ENCODE results near the gene MSANTD3. TPM values are rescaled to one million over a fixed set of nuclear protein-coding genes. Genes with fewer than 3 reads are reported as not detected.

The MSANTD3 gene
- total and polyA plus RNA-seq, 4 donors, result 4.3 to 7.4 (median 6.6) TPM

GRCh38 chr9:100478192-100478591 is 51.2 kb downstream of the MSANTD3 start:
- no peaks in the 10 kb centered on the region for H3K36me3 ChIP-seq (ENCODE audit: control insufficient read depth in 4 of 4, insufficient read depth in 3 of 4, low read depth in 1 of 4, low read length in 3 of 4)
- no peak for DNase-seq (ENCODE audit: low spot score)
- H3K9ac ChIP-seq (ENCODE audit: low read depth in 1 of 2, low read length in 2 of 2), result no peak overlapping the region
- no peak for TF ChIP-seq GABPA (IDR thresholded peaks at IDR 0.05 in 1 of 2, conservative IDR thresholded peaks at IDR 0.05 in 1 of 2)
- TF ChIP-seq YY1 (IDR thresholded peaks at IDR 0.05), result no peak
- no peak for TF ChIP-seq REST (IDR thresholded peaks at IDR 0.05)
- TF ChIP-seq FOXA1 (IDR thresholded peaks at IDR 0.05), result no peak
- no peak for TF ChIP-seq JUND (IDR thresholded peaks at IDR 0.05)
- no peak for TF ChIP-seq SP1 (IDR thresholded peaks at IDR 0.05)
- no peak for TF ChIP-seq TAF1 (conservative IDR thresholded peaks at IDR 0.05)
- no peak for TF ChIP-seq NR2F2 (IDR thresholded peaks at IDR 0.05)
- no peak for TF ChIP-seq EGR1 (IDR thresholded peaks at IDR 0.05; ENCODE audit: low read depth in 2 of 2)
- H3K27ac ChIP-seq (ENCODE audit: low read depth in 1 of 2, low read length in 2 of 2), result no peak overlapping the region
- no peaks in the 10 kb centered on the region for H3K9me3 ChIP-seq (ENCODE audit: control insufficient read depth in 4 of 4, low read length in 3 of 4)
- H3K27me3 ChIP-seq (ENCODE audit: control insufficient read depth in 4 of 4, insufficient read depth in 4 of 4, low read length in 3 of 4), result peaks cover 0 to 4% (median 2%) of the 10 kb centered on the region in 4 donors
- 88% methylated on average over 6 of the region's 6 CpGs for WGBS
- H3K4me3 ChIP-seq (ENCODE audit: low read depth in 1 of 3, low read length in 3 of 3), result no peak overlapping the region
- H3K4me1 ChIP-seq (ENCODE audit: control insufficient read depth in 4 of 4, insufficient read depth in 4 of 4, low read length in 3 of 4), result peaks cover 4 to 12% (median 7%) of the 10 kb centered on the region in 4 donors

- H3K27me3 ChIP-seq (ENCODE audit: control insufficient read depth in 4 of 4, insufficient read depth in 4 of 4, low read length in 3 of 4), result no peaks in the 10 kb centered on the region
- H3K36me3 ChIP-seq (ENCODE audit: control insufficient read depth in 4 of 4, insufficient read depth in 3 of 4, low read depth in 1 of 4, low read length in 3 of 4), result no peaks in the 10 kb centered on the region
- no peaks in the 10 kb centered on the region for H3K4me1 ChIP-seq (ENCODE audit: control insufficient read depth in 4 of 4, insufficient read depth in 4 of 4, low read length in 3 of 4)
- TF ChIP-seq CTCF (IDR thresholded peaks at IDR 0.05; ENCODE audit: low read depth, low read length, missing input control), result no peak
- no peak for TF ChIP-seq MAX (IDR thresholded peaks at IDR 0.05)
- TF ChIP-seq RXRA (IDR thresholded peaks at IDR 0.05), result no peak
- TF ChIP-seq HNF4G (IDR thresholded peaks at IDR 0.05), result no peak
- no peak for TF ChIP-seq HNF4A (conservative IDR thresholded peaks at IDR 0.05)
- no peak for TF ChIP-seq ZBTB33 (IDR thresholded peaks at IDR 0.05)
- TF ChIP-seq YY1 (IDR thresholded peaks at IDR 0.05), result no peak
- TF ChIP-seq FOXA2 (IDR thresholded peaks at IDR 0.05), result no peak
- no peak for TF ChIP-seq FOXA1 (IDR thresholded peaks at IDR 0.05)
- no peak for TF ChIP-seq ATF3 (IDR thresholded peaks at IDR 0.05)
- no peak for TF ChIP-seq EGR1 (IDR thresholded peaks at IDR 0.05; ENCODE audit: low read depth in 2 of 2)
- no peak for TF ChIP-seq NR2F2 (IDR thresholded peaks at IDR 0.05)
- H3K9me3 ChIP-seq (ENCODE audit: control insufficient read depth in 4 of 4, low read length in 3 of 4), result no peaks in the 10 kb centered on the region
- H3K27ac ChIP-seq (ENCODE audit: low read depth in 1 of 2, low read length in 2 of 2), result no peak overlapping the region
- no peak for DNase-seq (ENCODE audit: low spot score)
- no peak overlapping the region for H3K9ac ChIP-seq (ENCODE audit: low read depth in 1 of 2, low read length in 2 of 2)
- no peak overlapping the region for H3K4me3 ChIP-seq (ENCODE audit: low read depth in 1 of 3, low read length in 3 of 3)
- WGBS, result 53% methylated on average over 2 of the region's 2 CpGs
Measured at GRCh38 chr9:100479820-100480219, 52.9 kb downstream of the MSANTD3 start.
